HG02840 (cell line): ENCODE data around the gene VPS41.
"Not testable (repeated sequence)": the region's sequence is repeated elsewhere in the genome, so short reads cannot be mapped to it uniquely, and the experiment has no call there.

Experiments used
- ATAC-seq: cut with Tn5 transposase; IDR thresholded peaks from one replicate; pipeline ENCODE4 v1.9.1; 2021; ENCODE audit warnings: mild to moderate bottlenecking, moderate library complexity, moderate number of reproducible peaks; ENCODE audit not compliant: unreplicated experiment, low FRiP score

VPS41 gene

GRCh38 chr7:38908759-38909335, at the start of gene VPS41:
Gene VPS41 (minus strand): TSS chr7:38909191. CDS start chr7:38909174, 17 bp downstream.
- peak; percentile 97 for ATAC-seq

DNA sequence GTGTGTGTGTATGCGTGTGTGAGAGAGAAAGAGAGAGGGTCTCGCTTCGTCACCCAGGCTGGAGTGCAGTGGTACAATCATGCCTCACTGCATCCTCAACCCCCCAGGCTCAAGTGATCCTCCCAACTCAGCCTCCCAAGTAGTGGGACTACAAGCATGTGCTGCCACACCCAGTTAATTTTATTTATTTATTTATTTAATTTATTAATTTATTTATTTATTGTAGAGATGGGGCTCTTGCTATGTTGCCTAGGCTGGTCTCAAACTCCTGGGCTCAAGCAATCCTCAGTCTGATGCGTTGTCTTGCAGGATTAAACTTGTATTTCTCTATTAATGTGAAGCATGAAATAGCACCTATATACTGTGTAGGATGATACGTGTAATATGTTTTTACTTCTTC, 46.9 kb upstream of the VPS41 start:
- ATAC-seq: no peak

GRCh38 chr7:38953971-38954370, 45.0 kb upstream of the VPS41 start:
- ATAC-seq: no peak

DNA sequence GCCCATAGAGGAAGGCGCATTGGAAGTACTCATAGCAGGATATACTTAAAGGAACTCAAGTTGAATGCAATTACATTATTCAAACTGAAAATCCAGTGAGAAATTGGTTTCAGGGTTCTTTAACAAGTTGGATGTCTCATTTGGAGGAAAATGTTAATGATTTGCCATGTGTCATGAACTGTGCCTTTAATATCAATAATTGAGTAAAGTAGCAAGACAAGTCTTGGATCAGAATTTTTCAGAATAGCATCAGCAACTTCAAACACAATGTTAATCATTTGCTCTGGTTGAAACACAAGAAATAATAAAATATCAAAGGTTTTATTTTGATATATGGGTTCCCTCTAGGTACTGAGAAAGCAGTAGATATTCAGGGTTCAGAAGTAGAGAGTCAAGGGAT, 44.2 kb upstream of the VPS41 start:
- ATAC-seq: no peak

DNA sequence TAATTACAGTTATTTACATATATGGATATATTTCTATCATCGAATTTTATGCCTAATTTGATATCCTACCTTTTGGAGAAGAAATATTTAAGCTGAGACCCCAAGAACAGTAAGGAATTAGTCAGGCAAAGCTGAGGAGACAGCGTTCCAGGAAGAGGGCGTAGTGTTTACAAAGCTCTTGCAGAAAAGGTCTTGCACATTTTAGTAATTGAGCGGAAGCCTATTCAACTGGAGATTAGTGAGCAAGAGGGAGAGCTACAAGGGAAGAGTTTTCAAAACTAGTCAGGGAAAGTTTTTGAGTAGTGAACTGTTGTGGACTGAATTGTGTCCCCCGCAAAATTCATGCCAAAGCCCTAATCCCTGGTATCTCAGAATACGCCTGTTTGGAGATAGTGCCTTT, 42.2 kb upstream of the VPS41 start:
- no peak for ATAC-seq

- no peak for ATAC-seq
Measured at GRCh38 chr7:38950309-38950708, 41.3 kb upstream of the VPS41 start.

DNA sequence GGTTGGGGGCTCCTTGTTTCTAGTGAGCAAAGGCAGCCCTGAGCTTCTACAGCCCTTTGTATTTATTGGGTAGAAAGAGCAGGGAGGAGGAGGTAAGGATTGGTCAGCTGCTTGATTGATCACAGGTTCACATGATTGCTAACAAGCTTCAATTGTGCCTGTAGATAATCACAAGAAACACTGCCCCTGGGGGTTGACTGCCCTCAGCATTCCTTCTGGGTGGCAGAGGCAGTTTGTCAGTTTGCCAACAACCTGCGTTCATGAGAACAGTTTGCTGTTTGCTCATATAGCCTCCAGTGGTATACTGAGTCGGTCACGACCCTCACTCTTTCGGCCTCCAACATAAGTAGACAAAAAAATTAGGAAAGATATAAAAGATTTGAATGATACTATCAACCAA, 38.5 kb upstream of the VPS41 start:
- ATAC-seq: not testable (repeated sequence)

GRCh38 chr7:38942431-38943051, 33.5 kb upstream of the VPS41 start:
- ATAC-seq: no peak

DNA sequence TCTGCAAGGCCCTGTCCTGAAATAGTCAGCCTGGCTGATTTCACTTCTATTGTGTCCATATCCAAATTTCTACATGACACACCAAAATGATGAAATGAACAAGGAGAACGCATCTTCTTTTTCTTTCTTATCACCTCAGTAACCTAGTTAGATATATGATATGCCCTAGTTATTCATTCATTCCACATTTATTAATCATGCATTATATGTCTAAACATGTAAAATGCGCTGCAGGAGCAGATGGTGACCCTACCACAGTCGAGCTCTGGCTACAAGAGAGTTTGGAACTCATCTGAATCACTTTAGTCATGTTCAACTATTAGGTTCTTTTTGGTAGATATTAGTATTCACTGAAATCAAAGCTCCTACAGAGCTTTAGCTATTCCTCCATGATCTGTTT, 31.8 kb upstream of the VPS41 start:
- ATAC-seq: no peak

DNA sequence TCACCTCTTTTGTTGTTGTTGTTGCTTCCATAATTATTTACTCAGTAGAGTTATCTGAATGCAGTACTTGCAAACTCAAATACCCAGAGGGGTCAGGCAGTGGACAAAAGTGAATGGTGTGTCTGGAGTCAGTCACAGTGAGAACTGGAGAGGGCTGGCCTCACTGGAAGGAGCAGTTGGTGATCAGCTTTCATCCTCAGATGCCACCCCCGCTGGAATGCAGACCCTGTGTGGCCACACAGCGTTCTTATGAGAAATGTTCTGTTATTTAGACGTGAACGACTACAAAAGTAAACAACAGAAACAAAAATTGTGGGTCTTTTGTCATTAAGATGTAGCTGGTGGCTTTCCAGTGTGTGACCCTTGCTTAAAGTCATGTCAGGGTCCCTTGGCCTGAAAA, 29.6 kb upstream of the VPS41 start:
- no peak for ATAC-seq

GRCh38 chr7:38938001-38938485, 29.1 kb upstream of the VPS41 start:
- ATAC-seq: no peak

DNA sequence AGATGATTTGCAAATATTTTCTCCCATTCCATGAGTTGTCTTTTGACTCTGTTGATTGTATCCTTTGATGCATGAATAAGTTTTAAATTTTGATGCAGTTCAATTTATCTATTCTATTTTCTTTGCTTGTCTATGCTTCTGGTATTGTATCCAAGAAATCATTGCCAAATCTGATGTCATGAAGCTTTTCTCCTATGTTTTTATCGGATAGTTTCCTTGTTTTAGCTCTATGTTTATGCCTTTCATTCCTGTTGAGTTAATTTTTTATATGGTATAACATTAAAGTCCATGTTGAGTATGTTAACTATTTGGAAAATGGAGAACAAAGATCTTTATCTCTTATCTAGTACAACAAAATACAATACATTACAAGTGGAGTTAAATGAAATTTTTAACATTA, 27.6 kb upstream of the VPS41 start:
- ATAC-seq: no peak

DNA sequence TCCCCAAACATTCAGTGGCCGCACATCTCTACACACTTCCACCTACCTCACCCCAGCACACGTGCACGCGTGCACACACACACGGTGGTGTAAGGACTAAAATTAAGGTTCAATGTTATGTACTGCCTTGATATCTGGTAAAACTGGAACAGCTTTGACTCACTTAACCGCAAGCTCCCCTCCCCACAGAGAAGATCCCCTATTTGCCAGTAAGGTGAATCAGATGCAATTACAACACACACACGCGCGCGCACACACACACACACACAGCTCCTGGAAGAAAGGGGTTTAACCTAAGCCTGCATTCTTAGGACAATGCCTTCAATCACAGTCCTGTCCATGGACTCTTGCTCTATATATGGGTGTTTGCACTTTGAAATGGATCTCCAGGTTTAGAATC, 25.5 kb upstream of the VPS41 start:
- ATAC-seq: no peak

GRCh38 chr7:38934051-38934450, 25.1 kb upstream of the VPS41 start:
- no peak for ATAC-seq

- ATAC-seq: no peak
Measured at GRCh38 chr7:38932509-38933168, 23.6 kb upstream of the VPS41 start.

DNA sequence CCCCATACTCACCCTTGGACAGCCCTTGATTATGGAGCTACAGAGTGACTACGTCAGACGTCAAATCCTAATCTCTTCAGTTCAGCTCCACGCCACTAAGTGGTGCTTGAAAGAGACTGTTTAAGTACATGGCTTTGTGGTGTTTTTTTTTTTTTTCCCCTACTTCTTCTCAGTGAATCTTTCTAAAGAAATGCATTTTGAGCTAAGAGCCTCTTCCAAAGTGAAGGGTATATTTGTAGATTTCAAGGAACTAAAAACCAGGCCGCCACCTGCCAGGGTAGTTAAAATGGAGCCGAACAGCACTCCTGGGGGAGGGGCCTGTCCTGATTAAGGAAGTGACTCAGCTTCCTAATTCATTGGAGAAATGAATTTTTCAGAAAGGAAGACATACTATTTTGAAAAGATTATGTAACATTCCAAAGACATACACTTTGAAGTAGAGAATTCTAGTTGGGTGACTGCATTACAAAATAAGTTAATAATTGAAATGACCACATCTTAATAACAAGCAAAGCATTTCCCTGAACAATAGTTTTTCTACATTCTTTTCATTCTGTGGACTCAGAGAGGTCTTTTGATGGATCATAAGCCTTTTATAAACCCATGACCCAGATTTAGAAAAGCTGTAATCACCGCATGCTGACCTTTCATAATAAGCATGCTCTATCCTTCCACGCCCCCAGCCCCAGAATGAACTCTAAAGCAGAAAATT, 20.6 kb upstream of the VPS41 start:
- no peak for ATAC-seq

DNA sequence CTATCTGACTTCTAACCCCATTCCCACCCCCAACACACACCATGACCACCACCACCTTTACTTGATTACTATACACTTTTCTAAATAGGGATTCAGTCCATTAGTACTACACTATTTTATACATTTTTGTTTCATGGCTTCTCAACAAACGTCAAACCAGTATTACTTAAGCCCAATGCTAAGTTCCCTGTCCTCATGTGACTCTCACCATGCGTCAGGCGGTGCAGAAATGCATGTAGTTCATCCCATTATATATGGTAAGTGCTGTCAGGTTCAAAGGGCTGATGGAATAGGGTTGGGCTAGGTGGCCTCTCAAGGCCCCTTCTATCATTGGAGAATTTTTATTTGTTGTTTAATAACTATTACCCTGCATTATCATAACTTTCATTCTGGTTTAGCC, 19.5 kb upstream of the VPS41 start:
- no peak for ATAC-seq

DNA sequence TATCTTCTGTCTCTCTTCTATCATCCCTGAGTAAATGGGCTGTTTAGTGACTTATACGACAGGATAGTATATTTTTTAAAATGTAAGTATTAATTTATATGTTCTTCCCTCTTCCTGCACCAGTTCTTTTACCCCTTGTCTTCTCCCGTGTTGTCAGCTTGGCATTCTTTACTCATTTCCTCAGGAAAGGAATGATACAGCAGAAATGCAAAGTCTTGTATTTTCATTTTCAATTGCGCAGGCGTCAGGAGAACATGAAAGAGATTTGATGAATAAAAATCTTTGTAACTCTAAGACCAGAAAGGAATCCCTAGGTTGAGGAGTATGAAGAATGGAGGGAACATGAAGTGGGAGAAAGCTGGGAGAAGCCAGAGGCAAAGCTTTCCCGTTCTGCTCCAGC, 18.8 kb upstream of the VPS41 start:
- ATAC-seq: no peak

DNA sequence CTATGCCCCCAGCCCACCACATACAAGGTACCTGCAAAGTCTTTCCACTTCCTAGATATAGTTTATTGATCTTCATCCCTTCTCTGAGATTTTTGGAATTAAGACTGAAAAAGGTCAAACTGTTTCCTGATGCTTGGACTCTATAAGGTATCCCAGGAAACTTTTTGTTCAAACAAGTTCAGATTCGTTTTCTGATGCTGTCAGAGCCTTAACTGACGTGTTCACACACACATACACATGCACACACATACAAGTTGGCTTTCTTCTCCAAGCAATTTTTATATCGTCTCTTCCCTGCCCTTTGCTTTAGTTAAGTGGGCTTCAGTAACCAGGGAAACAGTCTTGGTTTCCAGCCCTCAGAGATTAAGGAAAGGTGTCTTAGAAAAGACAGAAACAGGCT, 11.7 kb upstream of the VPS41 start:
- ATAC-seq: no peak

DNA sequence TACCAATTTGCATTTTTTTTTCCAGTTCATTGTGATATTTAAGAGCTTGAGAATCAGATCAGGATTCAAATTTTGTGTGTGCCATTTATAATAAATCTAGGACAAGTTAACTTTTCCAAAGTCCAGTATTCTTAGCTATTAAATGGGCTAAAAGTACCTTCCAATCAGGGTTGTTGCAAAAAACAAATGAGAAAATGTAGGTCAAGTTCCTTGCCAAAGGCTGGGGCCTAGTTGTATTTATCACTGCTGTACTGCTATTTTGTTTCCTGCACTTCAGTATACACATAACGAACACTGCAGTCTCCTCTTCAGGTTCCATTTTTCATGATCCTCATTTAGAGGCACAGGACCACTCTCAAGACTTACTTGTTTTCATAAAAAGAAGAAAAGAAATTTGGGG, 7.4 kb upstream of the VPS41 start:
- no peak for ATAC-seq

- ATAC-seq: no peak
Measured at GRCh38 chr7:38909870-38910269, 879 bp upstream of the VPS41 start.
